Nephron progenitor cell (in vitro differentiated cells): ENCODE measurements around the gene FOXN4.
"Not testable (repeated sequence)": the region's sequence is repeated elsewhere in the genome, so short reads cannot be mapped to it uniquely, and the experiment has no call there.

Experiments used
- DNase-seq: peaks from one replicate; pipeline ENCODE4 v3.0.0; 2021
- H3K27ac Mint-ChIP-seq: 2 replicates; pipeline ENCODE4 v1.8.0; 2021; ENCODE audit warnings: mild to moderate bottlenecking, moderate library complexity, mixed read lengths
- H3K27me3 Mint-ChIP-seq: 2 replicates; pipeline ENCODE4 v1.8.0; 2021; ENCODE audit warnings: mild to moderate bottlenecking, low read depth, mixed read lengths; ENCODE audit not compliant: poor library complexity
- H3K36me3 Mint-ChIP-seq: 2 replicates; pipeline ENCODE4 v1.8.0; 2021; ENCODE audit warnings: low read depth, mixed read lengths
- H3K4me1 Mint-ChIP-seq: 2 replicates; pipeline ENCODE4 v1.8.0; 2021; ENCODE audit warnings: mixed read lengths
- H3K4me3 Mint-ChIP-seq: 2 replicates; pipeline ENCODE4 v1.8.0; 2021; ENCODE audit warnings: mild to moderate bottlenecking, moderate library complexity, mixed read lengths
- H3K9me3 Mint-ChIP-seq: 2 replicates; pipeline ENCODE4 v1.8.0; 2021; ENCODE audit warnings: mild to moderate bottlenecking, moderate library complexity, mixed read lengths
- CTCF ChIP-seq: fragments of 200-600 bp; sonication (generic); IDR thresholded peaks from 2 replicates; pipeline ENCODE4 v1.5.0; 2021; ENCODE audit warnings: antibody characterized with exemption

The FOXN4 gene

GRCh38 chr12:109331301-109331952, 22.3 kb upstream of the FOXN4 start:
- no peak for TF ChIP-seq CTCF
- no peak for DNase-seq
- Mint-ChIP-seq H3K27ac (no peak overlapping the region), H3K36me3 (no peaks in the 10 kb centered on the region), H3K27me3 (peaks cover 23% of the 10 kb centered on the region), H3K4me1 (peaks cover 29% of the 10 kb centered on the region), H3K4me3 (no peak overlapping the region), H3K9me3 (no peaks in the 10 kb centered on the region)

GRCh38 chr12:109330282-109331230, 21.5 kb upstream of the FOXN4 start:
- Mint-ChIP-seq H3K4me3 (no peak overlapping the region), H3K27ac (no peak overlapping the region), H3K4me1 (peaks cover 29% of the 10 kb centered on the region), H3K9me3 (no peaks in the 10 kb centered on the region), H3K36me3 (no peaks in the 10 kb centered on the region), H3K27me3 (peaks cover 24% of the 10 kb centered on the region)
- no peak for TF ChIP-seq CTCF
- no peak for DNase-seq

- Mint-ChIP-seq H3K4me1 (peaks cover 29% of the 10 kb centered on the region), H3K27ac (no peak overlapping the region), H3K9me3 (no peaks in the 10 kb centered on the region), H3K4me3 (no peak overlapping the region), H3K27me3 (peaks cover 23% of the 10 kb centered on the region), H3K36me3 (no peaks in the 10 kb centered on the region)
- DNase-seq: no peak
- TF ChIP-seq CTCF: no peak
Measured at GRCh38 chr12:109329686-109330085, 20.6 kb upstream of the FOXN4 start.

GRCh38 chr12:109329003-109329402, 19.9 kb upstream of the FOXN4 start:
- Mint-ChIP-seq H3K4me3 (no peak overlapping the region), H3K4me1 (peaks cover 29% of the 10 kb centered on the region), H3K27ac (no peak overlapping the region), H3K27me3 (peaks cover 30% of the 10 kb centered on the region), H3K9me3 (no peaks in the 10 kb centered on the region), H3K36me3 (no peaks in the 10 kb centered on the region)
- no peak for DNase-seq
- no peak for TF ChIP-seq CTCF

GRCh38 chr12:109321294-109321693, 12.2 kb upstream of the FOXN4 start:
- not testable (repeated sequence) for H3K4me3 Mint-ChIP-seq, H3K27ac Mint-ChIP-seq, H3K4me1 Mint-ChIP-seq, DNase-seq, H3K36me3 Mint-ChIP-seq, H3K9me3 Mint-ChIP-seq
- H3K27me3 Mint-ChIP-seq: peaks cover 69% of the 10 kb centered on the region

GRCh38 chr12:109310247-109311125, 1.4 kb upstream of the FOXN4 start:
- peak; percentile 43 for DNase-seq
- TF ChIP-seq CTCF: no peak
- H3K9me3 Mint-ChIP-seq: no peaks in the 10 kb centered on the region
- H3K4me3 Mint-ChIP-seq: peak overlapping the region; percentile 80
- H3K36me3 Mint-ChIP-seq: no peaks in the 10 kb centered on the region
- peaks cover 18% of the 10 kb centered on the region for H3K4me1 Mint-ChIP-seq
- peaks cover 97% of the 10 kb centered on the region for H3K27me3 Mint-ChIP-seq
- no peak overlapping the region for H3K27ac Mint-ChIP-seq
